GM18526 (cell line): Measurements from ENCODE around the gene HNRNPU.

Experiments used
- POLR2A ChIP-seq: IDR thresholded peaks from 3 replicates; pipeline ENCODE4 v1.6.1; 2011; ENCODE audit not compliant: insufficient read length; ENCODE audit errors: extremely low read depth

HNRNPU gene

GRCh38 chr1:244802041-244802440, 62.3 kb downstream of the HNRNPU start:
- no peak for TF ChIP-seq POLR2A

- TF ChIP-seq POLR2A = no peak
Observed at GRCh38 chr1:244801246-244801645, 63.1 kb downstream of the HNRNPU start.

GRCh38 chr1:244800821-244801220, 63.5 kb downstream of the HNRNPU start:
- TF ChIP-seq POLR2A = no peak
